ENCODE measurements around the gene CHD3.

CHD3 gene

GRCh38 chr17:7883781-7884386, 4.7 kb upstream of the CHD3 start:
- TF ChIP-seq, protein P1, sequence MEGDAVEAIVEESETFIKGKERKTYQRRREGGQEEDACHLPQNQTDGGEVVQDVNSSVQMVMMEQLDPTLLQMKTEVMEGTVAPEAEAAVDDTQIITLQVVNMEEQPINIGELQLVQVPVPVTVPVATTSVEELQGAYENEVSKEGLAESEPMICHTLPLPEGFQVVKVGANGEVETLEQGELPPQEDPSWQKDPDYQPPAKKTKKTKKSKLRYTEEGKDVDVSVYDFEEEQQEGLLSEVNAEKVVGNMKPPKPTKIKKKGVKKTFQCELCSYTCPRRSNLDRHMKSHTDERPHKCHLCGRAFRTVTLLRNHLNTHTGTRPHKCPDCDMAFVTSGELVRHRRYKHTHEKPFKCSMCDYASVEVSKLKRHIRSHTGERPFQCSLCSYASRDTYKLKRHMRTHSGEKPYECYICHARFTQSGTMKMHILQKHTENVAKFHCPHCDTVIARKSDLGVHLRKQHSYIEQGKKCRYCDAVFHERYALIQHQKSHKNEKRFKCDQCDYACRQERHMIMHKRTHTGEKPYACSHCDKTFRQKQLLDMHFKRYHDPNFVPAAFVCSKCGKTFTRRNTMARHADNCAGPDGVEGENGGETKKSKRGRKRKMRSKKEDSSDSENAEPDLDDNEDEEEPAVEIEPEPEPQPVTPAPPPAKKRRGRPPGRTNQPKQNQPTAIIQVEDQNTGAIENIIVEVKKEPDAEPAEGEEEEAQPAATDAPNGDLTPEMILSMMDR (conservative IDR thresholded peaks at IDR 0.05; ENCODE audit: control insufficient read depth, insufficient read depth, low read depth, low read length): no peak
- peak overlapping the region; percentile 55 for H3K4me3 ChIP-seq (ENCODE audit: control insufficient read depth, low read depth, low read length)
- DNase-seq (ENCODE audit: low read depth): peak; percentile 45

GRCh38 chr17:7884581-7885366, 3.8 kb upstream of the CHD3 start:
- peak overlapping the region; percentile 75 for H3K4me3 ChIP-seq (ENCODE audit: control insufficient read depth, low read depth, low read length)
- no peak for DNase-seq (ENCODE audit: low read depth)
- TF ChIP-seq, protein P1 (conservative IDR thresholded peaks at IDR 0.05; ENCODE audit: control insufficient read depth, insufficient read depth, low read depth, low read length): no peak

GRCh38 chr17:7885367-7886226, 3.0 kb upstream of the CHD3 start:
- no peak for DNase-seq (ENCODE audit: low read depth)
- H3K4me3 ChIP-seq (ENCODE audit: control insufficient read depth, low read depth, low read length): peak overlapping the region; percentile 75
- TF ChIP-seq, protein P1 (conservative IDR thresholded peaks at IDR 0.05; ENCODE audit: control insufficient read depth, insufficient read depth, low read depth, low read length): no peak

DNA sequence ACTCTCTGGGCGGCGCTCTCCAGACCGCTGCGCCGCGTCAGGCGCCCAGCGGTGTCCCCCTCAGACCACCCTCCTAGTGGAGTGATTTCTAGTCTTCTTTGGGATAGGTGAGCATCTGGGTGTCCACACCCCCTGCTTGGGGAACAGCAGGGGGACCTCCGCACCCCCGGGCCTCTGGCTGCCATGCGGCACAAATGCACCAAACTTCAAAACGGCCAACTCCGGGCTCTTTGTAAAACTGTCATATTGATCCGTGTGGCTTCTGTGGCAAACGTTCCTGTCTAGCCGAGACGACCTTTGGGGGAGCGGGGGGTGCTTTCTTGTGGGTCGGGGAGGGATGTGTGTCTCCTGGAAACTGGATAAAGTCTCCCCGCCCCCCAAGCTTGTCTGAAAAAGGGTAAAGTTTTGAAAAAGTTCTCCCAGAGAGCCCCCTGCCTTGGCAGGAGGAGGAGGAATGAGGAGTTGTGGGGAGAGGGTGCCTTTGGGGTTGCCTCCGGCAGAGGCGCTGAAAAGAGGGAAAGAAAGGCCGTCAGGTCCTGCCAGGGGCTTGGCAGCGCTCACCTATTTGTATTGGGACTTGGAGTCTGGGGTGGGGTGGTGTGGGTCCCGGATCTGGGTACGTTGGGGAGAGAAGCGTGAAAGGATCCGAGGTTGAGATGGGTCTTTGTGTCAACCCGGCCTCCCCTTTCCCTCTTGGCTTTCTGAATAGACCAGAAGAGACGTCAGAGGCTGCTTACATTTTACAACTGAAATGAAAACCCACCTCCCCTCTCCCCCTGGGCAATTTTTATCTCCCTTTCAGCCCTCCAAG, 2.2 kb upstream of the CHD3 start:
- TF ChIP-seq, protein P1 (conservative IDR thresholded peaks at IDR 0.05; ENCODE audit: control insufficient read depth, insufficient read depth, low read depth, low read length): no peak
- H3K4me3 ChIP-seq (ENCODE audit: control insufficient read depth, low read depth, low read length): peak overlapping the region; percentile 75
- DNase-seq (ENCODE audit: low read depth): no peak

DNA sequence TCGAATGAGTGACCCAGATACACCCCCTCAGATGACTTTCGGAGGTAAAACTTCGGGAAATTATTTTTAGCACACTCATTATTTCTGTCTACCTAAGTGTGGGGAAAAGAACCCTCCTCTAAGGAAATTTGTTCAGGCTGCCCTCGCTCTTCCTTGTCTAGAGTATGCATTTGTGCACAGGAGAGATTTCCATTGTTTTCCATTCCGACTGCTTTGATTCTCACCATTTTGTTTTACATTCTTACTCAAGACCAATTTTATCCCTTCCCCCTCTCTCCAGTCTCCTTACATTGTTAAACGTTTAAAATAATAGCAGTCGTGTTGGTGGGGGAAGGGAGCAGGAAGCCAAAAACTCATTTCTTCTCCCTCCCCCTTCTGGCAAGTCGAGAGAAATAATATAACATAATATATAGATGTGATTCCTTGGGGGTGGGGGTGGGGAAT, 1.5 kb upstream of the CHD3 start:
- TF ChIP-seq, protein P1 (conservative IDR thresholded peaks at IDR 0.05; ENCODE audit: control insufficient read depth, insufficient read depth, low read depth, low read length): no peak
- DNase-seq (ENCODE audit: low read depth): no peak

More for the DNA sequence above, 1.5 kb upstream of the CHD3 start:
- H3K4me3 ChIP-seq (ENCODE audit: control insufficient read depth, low read depth, low read length): peak overlapping the region; percentile 75
